ENCODE results near the gene CCNL1. TPM values are rescaled to one million over a fixed set of nuclear protein-coding genes. Genes with fewer than 3 reads are reported as not detected.

The CCNL1 gene
- total and polyA plus RNA-seq, 7 donors = 21.8 to 55.5 (median 34.5) TPM

DNA sequence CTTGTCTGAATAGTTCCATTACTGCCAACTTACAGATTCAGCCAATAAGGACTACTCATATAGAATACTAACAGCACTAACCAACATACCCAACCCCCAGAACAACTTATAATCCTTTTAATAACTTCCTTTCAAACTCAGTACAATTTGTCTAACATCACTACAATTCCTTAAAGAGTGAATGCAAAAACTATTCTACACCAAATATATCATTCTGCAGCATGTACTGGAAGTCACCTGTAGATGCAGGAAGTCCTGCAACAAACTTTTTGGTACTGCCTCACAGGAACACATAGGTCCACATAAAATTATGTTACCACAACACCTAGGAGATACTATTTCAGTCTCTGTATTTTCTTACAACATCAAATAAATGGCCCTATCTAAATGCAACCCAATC is 2.1 kb downstream of the CCNL1 start:
- H3K36me3 ChIP-seq (ENCODE audit: insufficient read depth in 1 of 2, low read depth in 1 of 2) = peaks cover 8 to 60% of the 10 kb centered on the region in 2 donors

DNA sequence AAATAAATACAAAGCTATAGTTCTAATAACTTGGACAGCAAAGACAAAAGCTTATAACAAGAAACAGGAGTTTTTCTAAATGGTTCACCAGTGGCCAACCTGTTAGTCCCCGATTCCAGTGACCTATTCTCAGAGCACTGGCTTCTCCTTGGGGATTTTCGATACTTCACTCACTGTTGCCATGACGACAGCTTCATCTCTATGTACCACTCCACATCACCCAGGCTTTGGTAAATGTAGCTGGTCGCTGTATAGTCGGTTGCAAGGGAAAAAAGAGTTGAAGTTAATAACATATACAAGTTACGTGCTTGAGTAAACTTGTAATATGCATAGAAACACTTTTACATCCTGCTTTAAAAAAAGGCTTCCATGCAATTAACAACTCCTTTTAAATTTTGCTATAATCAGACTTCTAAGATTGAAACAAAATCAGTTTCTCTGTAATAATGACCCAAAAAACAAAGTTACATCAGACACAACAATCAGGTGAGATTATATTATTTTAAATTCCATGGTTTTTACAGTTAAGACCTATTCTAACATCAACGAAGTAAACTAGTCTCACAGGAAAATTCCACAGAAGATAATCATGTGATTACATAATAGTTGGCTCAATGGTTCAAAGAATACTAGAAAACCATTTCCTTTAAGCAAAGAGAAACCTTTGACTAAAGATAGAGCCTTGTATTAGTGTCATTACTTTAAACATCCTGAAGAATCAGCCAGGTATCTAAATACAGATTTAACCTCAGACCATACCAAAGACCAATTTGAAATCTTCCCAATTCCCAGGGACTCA is 2.9 kb downstream of the CCNL1 start:
- peak overlapping the region; percentile 97 for H3K4me3 ChIP-seq
- ATAC-seq = no peak
- WGBS, 3 donors = 40 to 48% (median 47%) methylated on average over 7 of the region's 7 CpGs

More for the DNA sequence above, 2.1 kb downstream of the CCNL1 start:
- H3K27ac ChIP-seq = peak overlapping the region; percentile 100
- ATAC-seq = no peak
- H3K27me3 ChIP-seq (ENCODE audit: insufficient read depth in 3 of 3, low read length in 2 of 3) = no peaks in the 10 kb centered on the region
- peaks cover 66% of the 10 kb centered on the region for H3K4me1 ChIP-seq
- H3K4me3 ChIP-seq = peak overlapping the region; percentile 97
- H3K9me3 ChIP-seq = no peaks in the 10 kb centered on the region
- TF ChIP-seq, protein P1, sequence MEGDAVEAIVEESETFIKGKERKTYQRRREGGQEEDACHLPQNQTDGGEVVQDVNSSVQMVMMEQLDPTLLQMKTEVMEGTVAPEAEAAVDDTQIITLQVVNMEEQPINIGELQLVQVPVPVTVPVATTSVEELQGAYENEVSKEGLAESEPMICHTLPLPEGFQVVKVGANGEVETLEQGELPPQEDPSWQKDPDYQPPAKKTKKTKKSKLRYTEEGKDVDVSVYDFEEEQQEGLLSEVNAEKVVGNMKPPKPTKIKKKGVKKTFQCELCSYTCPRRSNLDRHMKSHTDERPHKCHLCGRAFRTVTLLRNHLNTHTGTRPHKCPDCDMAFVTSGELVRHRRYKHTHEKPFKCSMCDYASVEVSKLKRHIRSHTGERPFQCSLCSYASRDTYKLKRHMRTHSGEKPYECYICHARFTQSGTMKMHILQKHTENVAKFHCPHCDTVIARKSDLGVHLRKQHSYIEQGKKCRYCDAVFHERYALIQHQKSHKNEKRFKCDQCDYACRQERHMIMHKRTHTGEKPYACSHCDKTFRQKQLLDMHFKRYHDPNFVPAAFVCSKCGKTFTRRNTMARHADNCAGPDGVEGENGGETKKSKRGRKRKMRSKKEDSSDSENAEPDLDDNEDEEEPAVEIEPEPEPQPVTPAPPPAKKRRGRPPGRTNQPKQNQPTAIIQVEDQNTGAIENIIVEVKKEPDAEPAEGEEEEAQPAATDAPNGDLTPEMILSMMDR (IDR thresholded peaks at IDR 0.05) = no peak
- DNase-seq = no peak
- intact Hi-C loops (cut with DNase I) = no loop called here

DNA sequence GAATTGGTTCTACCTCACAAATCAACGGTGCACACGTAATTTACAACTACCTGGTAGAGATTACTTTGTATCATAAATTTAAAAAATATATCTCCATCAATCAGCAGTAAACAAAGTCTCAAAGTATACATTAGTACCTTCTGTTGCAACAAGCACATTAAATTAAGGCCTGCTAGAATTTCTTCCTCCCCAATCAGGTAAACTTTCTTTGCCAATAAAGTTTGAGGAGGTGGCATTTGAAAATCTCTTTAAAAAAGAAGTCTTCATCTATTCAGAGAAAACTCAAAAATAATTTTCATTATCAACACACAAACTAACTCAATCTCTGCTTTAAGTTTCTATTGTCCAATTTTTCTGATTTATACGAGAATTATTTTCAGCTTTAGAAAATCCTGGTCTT is 4.4 kb downstream of the CCNL1 start:
- intact Hi-C loops (cut with DNase I) = no loop called here
- peaks cover 8 to 83% of the 10 kb centered on the region in 2 donors for H3K36me3 ChIP-seq (ENCODE audit: insufficient read depth in 1 of 2, low read depth in 1 of 2)
- peak overlapping the region; percentile 97 for H3K4me3 ChIP-seq
- DNase-seq (no peak), ATAC-seq (no peak)
- H3K9me3 ChIP-seq = no peaks in the 10 kb centered on the region
- TF ChIP-seq, protein P1 (IDR thresholded peaks at IDR 0.05) = no peak
- 49 to 59% (median 51%) methylated on average over 3 of the region's 3 CpGs for WGBS, 3 donors
- no peaks in the 10 kb centered on the region for H3K27me3 ChIP-seq (ENCODE audit: insufficient read depth in 3 of 3, low read length in 2 of 3)
- H3K27ac ChIP-seq = no peak overlapping the region
- H3K4me1 ChIP-seq = peaks cover 56% of the 10 kb centered on the region

More for the DNA sequence above, 2.9 kb downstream of the CCNL1 start:
- intact Hi-C loops (cut with DNase I) = no loop called here
- peaks cover 8 to 68% of the 10 kb centered on the region in 2 donors for H3K36me3 ChIP-seq (ENCODE audit: insufficient read depth in 1 of 2, low read depth in 1 of 2)
- DNase-seq = no peak
- H3K27ac ChIP-seq = peak overlapping the region; percentile 31
- peaks cover 66% of the 10 kb centered on the region for H3K4me1 ChIP-seq
- H3K27me3 ChIP-seq (ENCODE audit: insufficient read depth in 3 of 3, low read length in 2 of 3) = no peaks in the 10 kb centered on the region
- H3K9me3 ChIP-seq = no peaks in the 10 kb centered on the region
- TF ChIP-seq, protein P1 (IDR thresholded peaks at IDR 0.05) = no peak

DNA sequence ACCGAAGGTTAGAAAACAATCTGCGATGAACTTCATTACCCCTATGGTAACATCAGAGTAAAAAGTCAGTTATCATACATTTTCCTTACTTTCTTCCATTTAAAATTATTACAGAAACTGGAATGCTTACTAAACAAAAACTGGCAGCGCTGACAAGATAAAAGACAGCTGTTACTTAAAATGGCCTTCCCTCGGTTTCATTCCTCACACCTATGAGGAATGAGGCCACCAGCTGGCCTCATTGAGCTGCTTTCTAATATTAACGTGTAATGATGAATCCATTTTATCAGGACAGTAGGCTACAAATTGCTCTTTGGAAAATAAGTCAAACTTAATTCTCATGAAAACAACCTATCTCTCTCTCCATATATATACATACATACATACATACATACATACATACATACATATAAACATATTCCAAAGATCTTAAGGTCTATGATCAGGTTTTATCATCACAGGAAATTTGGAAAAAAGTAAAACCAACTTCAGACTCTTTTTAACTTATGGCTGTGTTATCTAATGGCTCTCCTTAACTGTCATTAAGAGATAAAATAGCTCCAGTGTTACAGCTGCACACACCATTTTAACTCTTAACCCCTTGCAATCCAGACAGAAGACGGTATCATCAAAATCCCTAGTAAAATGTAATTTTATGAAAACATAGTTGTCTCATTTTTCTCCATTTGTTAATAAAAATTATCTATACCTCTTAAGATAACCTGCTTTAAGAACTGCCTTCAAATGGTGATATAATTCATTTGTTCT is 5.2 kb downstream of the CCNL1 start:
- Histone ChIP-seq H3K27me3 (ENCODE audit: insufficient read depth in 3 of 3, low read length in 2 of 3) (no peaks in the 10 kb centered on the region), H3K27ac (peak overlapping the region; percentile 63), H3K36me3 (ENCODE audit: insufficient read depth in 1 of 2, low read depth in 1 of 2) (peaks cover 13 to 91% of the 10 kb centered on the region in 2 donors), H3K4me3 (peak overlapping the region; percentile 97), H3K9me3 (no peaks in the 10 kb centered on the region), H3K4me1 (peaks cover 56% of the 10 kb centered on the region)
- intact Hi-C loops (cut with DNase I) = no loop called here
- DNase-seq = no peak
- ATAC-seq = peak in 3 of 4 donors; percentile 55 to 69 (median 69)
- 33 to 38% (median 34%) methylated on average over 6 of the region's 6 CpGs for WGBS, 3 donors
- TF ChIP-seq, protein P1 (IDR thresholded peaks at IDR 0.05) = no peak

All from psoas muscle (tissue), 8 donors.